Measurements from ENCODE around the gene NAV2.

NAV2 gene

DNA sequence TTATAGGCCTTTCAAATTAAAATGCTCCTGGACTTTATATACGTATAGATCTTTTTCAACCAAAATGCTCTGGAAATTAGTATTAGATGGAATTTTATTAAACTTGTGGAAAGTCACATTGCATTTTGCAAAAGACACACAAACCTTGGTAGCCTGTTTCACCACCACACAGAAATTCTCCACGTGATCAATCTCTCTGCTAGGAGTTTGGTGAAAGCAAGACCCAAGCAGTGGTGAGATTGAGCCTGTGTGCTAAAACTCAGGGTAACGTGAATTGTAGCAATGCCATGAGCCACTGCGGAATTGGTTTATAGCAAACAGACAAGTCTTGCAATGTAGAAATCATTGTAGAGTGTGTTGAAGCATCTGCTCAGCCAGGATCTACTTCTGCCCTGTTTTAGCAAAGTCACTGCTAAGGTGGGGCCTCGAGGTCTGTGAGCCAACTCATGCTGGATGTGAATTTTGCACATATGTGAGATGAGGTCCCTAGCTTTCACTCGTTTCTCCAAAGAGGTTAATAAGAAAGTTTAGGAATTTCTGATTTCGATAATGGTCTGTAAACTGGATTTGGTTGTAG, 262.9 kb downstream of the NAV2 start:
- TF ChIP-seq GATA1 (IDR thresholded peaks at IDR 0.05; ENCODE audit: low read depth, low read length) (no peak), POLR2A (IDR thresholded peaks at IDR 0.05; ENCODE audit: low read length) (no peak)
- DNase-seq: peak; percentile 28 to 57

GRCh38 chr11:19976281-19976941, 263.8 kb downstream of the NAV2 start:
- no peak for DNase-seq
- TF ChIP-seq GATA1 (IDR thresholded peaks at IDR 0.05; ENCODE audit: low read depth, low read length) (no peak), POLR2A (IDR thresholded peaks at IDR 0.05; ENCODE audit: low read length) (no peak)

- no peak for DNase-seq
Observed at GRCh38 chr11:19977941-19978340, 265.3 kb downstream of the NAV2 start.

DNA sequence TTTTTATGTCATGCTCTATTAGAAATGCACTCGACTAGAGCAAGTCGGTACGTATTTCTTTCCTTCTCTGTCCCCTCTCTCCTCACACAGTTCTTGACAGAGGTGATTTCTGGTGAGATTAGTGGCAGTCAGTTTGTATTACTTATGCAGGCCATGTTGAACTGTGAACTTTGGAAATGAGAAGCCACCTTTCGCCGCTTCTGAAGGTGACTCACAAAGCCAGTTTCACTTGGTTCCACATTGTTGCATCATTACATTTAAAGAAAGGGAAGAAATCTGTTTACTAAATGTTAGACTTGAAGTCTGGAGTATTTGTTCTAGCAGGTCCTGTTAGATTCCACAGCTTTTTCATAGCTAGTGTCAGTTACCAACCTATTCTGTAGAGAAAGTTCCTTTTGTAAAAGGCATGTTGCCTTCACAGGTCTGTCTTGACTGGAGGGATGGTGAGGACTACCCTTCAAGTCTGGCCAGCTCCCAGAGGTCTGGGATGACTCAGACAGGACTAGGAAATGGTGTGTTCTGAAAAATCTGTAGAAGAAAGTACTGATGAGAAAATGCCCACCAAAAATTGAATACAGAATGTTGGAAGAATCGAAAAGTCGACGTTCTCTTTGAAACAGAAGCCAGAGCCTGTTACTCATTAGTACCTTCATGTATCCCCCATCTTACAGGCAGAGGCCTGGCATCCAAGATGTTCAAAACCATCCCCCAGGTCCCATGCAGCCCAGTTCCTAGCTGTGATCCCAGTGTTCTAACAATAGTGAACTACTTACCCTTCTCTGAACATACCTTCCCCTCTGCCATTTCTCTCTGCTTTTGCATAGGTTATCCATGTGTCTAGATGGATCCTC, 266.3 kb downstream of the NAV2 start:
- no peak for TF ChIP-seq GATA1 (IDR thresholded peaks at IDR 0.05; ENCODE audit: low read depth, low read length)
- no peak for TF ChIP-seq POLR2A (IDR thresholded peaks at IDR 0.05; ENCODE audit: low read length)
- peak in 1 of 2 experiments; percentile 69 for DNase-seq

More at GRCh38 chr11:19977941-19978340, 265.3 kb downstream of the NAV2 start:
- no peak for TF ChIP-seq POLR2A (IDR thresholded peaks at IDR 0.05; ENCODE audit: low read length)
- no peak for TF ChIP-seq GATA1 (IDR thresholded peaks at IDR 0.05; ENCODE audit: low read depth, low read length)

GRCh38 chr11:19979519-19979845, 266.8 kb downstream of the NAV2 start:
- no peak for DNase-seq
- TF ChIP-seq GATA1 (IDR thresholded peaks at IDR 0.05; ENCODE audit: low read depth, low read length) (no peak), POLR2A (IDR thresholded peaks at IDR 0.05; ENCODE audit: low read length) (no peak)

DNA sequence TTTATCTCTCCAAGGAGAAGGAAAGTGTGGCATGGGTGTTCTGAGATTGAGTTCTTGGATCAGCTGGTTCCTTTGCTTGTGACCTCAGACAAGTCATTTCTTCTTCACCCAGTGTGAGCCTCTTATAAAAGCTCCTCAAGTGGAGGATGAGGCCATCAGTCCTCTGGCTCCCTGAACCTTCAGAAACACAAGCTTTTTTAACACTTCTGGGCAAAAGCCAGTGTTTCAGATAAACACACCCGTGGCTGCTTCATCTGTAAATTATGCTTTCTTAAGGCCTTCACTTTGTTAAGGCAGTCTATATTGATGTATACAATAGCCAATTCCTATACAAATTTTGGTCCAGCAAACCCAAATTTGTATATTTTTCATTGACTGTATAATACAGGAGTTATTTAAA, 267.8 kb downstream of the NAV2 start:
- TF ChIP-seq GATA1 (IDR thresholded peaks at IDR 0.05; ENCODE audit: low read depth, low read length): no peak
- no peak for TF ChIP-seq POLR2A (IDR thresholded peaks at IDR 0.05; ENCODE audit: low read length)
- DNase-seq: peak; percentile 24 to 36

- peak; percentile 42 to 59 for DNase-seq
- TF ChIP-seq POLR2A (IDR thresholded peaks at IDR 0.05; ENCODE audit: low read length) (no peak), GATA1 (IDR thresholded peaks at IDR 0.05; ENCODE audit: low read depth, low read length) (no peak)
Observed at GRCh38 chr11:19980957-19981669, 268.5 kb downstream of the NAV2 start.

DNA sequence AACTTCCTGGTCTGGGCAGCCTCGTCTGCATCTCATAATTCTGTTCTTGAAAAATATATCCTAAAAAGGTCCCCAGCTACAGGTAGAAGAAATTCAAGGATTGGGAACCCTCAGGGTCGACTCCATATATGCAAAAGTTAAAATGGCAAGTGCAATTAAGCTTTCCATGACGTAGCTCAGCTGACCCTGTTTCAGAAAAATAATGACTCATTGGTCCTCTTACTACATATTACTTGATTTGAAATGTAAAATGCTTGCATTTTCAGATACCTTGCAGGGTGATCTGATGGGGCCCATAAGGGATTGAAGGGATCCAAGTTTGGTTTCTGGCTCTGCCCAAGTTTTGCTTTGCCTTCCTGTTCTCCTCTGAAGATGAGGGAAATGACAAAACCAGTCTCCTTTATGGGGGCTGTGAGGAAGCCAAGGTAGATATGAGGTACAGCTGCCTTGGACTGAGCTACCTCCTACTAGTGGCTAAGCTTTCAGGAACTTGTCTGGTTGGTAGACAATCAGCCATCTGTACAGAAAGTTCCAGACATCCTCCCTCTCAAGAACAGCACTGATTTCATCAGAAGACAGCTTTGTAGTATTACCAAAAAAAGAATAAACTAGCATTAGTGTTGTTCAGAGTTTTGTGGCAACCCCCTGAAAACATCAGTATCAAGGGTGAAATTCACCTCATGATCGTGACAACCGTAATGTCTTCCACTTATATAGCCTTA, 270.3 kb downstream of the NAV2 start:
- TF ChIP-seq GATA1 (IDR thresholded peaks at IDR 0.05; ENCODE audit: low read depth, low read length) (no peak), POLR2A (IDR thresholded peaks at IDR 0.05; ENCODE audit: low read length) (no peak)
- peak in 1 of 2 experiments; percentile 13 for DNase-seq

- DNase-seq: no peak
- TF ChIP-seq GATA1 (IDR thresholded peaks at IDR 0.05; ENCODE audit: low read depth, low read length) (no peak), POLR2A (IDR thresholded peaks at IDR 0.05; ENCODE audit: low read length) (no peak)
Observed at GRCh38 chr11:19984048-19984742, 271.6 kb downstream of the NAV2 start.

DNA sequence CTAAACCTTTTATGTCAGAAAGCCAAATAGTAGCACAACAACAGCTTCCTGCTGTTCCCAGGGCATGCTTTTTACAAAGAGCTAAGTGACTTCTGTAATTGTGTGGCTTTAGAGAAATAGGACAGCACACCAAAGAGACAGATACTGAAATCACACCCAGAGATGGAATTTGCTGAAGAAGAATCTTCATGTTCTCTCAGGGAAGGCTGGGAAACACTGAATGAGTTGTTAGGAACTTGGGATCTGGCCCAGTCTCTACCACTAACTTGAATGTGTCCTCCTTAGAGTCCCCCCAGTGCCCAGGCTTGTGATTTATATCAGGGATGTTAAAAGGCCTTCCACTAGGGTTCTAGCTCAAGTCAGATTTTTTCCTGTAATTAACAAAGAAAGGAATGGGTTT, 272.5 kb downstream of the NAV2 start:
- DNase-seq: no peak
- TF ChIP-seq GATA1 (IDR thresholded peaks at IDR 0.05; ENCODE audit: low read depth, low read length): no peak
- TF ChIP-seq POLR2A (IDR thresholded peaks at IDR 0.05; ENCODE audit: low read length): no peak

GRCh38 chr11:19987331-19987801, 274.7 kb downstream of the NAV2 start:
- peak in 1 of 2 experiments; percentile 11 for DNase-seq
- no peak for TF ChIP-seq POLR2A (IDR thresholded peaks at IDR 0.05; ENCODE audit: low read length)
- no peak for TF ChIP-seq GATA1 (IDR thresholded peaks at IDR 0.05; ENCODE audit: low read depth, low read length)

DNA sequence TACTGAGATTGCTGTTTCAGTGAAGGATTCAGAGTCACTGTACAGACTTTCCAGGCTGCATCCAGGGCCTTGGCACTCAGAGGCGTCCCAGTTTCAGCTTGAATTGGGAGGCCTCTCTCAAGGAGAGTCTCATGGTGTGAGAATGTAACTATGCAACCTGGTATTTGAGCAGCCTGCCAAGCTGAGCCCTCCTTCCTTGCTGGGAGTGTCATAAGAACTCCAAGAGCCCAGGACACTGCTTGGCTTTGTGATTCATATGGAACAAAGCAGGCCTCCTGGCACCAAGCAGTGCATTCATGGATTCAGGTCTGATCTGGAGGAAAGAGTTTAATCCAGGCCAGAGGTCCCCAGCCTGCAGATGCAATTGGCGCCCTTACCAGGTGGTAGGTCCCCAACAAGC, 276.0 kb downstream of the NAV2 start:
- DNase-seq: no peak
- TF ChIP-seq GATA1 (IDR thresholded peaks at IDR 0.05; ENCODE audit: low read depth, low read length) (no peak), POLR2A (IDR thresholded peaks at IDR 0.05; ENCODE audit: low read length) (no peak)

DNA sequence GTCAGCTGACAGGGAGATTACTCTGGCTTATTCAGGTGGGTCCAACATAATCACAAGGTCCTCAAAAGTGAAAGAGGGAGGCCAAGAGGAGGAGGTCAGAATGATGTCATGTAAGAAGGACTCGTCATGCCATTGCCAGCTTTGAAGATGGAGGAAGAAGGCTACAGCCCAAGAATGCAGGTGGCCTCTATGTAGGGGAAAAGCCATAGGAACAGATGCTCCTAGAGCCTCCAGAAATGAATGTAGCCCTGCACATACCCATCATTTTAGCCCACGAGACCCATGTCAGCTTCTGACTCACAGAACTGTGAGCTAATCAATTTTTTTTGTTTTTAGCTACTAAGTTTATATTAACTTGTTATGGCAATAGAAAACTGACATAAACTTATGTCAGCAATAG, 276.6 kb downstream of the NAV2 start:
- DNase-seq: no peak
- TF ChIP-seq GATA1 (IDR thresholded peaks at IDR 0.05; ENCODE audit: low read depth, low read length) (no peak), POLR2A (IDR thresholded peaks at IDR 0.05; ENCODE audit: low read length) (no peak)

All from erythroblast (primary cell).